ENCODE data around the gene MED25. TPM values are rescaled to one million over a fixed set of nuclear protein-coding genes. Genes with fewer than 3 reads are reported as not detected.

Gene MED25
- polyA plus RNA-seq, 3 donors: 13.9 to 52.9 (median 18.5) TPM

GRCh38 chr19:49852631-49853126, 34.6 kb downstream of the MED25 start:
- Histone ChIP-seq H3K27ac (ENCODE audit: low read depth in 1 of 2, low read length in 2 of 2) (no peak overlapping the region), H3K79me2 (ENCODE audit: insufficient read depth, low read length) (peaks cover 20% of the 10 kb centered on the region), H3K27me3 (ENCODE audit: control insufficient read depth in 2 of 2, insufficient read depth in 2 of 2, low read length in 2 of 2) (peaks cover 7 to 12% of the 10 kb centered on the region in 2 donors), H3K9me3 (replicated peaks in 1 of 2; ENCODE audit: control insufficient read depth in 1 of 2, insufficient read depth in 1 of 2, low read length in 2 of 2) (peaks cover 4% of the 10 kb centered on the region in 2 donors), H4K20me1 (ENCODE audit: insufficient read depth, low read length) (peaks cover 57% of the 10 kb centered on the region), H3K36me3 (replicated peaks in 1 of 2; ENCODE audit: control insufficient read depth in 1 of 2, insufficient read depth in 2 of 2, low read length in 2 of 2) (peaks cover 0 to 12% of the 10 kb centered on the region in 2 donors), H2AFZ (ENCODE audit: insufficient read depth, low read depth, low read length, poor library complexity, severe bottlenecking) (no peak overlapping the region), H3K4me1 (ENCODE audit: control insufficient read depth in 1 of 2, insufficient read depth in 2 of 2, low read length in 2 of 2) (peaks cover 32 to 40% of the 10 kb centered on the region in 2 donors), H3K9ac (ENCODE audit: insufficient read depth, low read length, poor library complexity, severe bottlenecking) (no peak overlapping the region), H3K4me2 (replicated peaks; ENCODE audit: extremely low read depth, low read length, poor library complexity, severe bottlenecking) (peak overlapping the region; percentile 96), H3K4me3 (replicated peaks in 1 of 3; ENCODE audit: low read depth in 2 of 3, low read length in 3 of 3) (peak overlapping the region in 1 of 3 experiments; percentile 99)
- Mint-ChIP-seq H3K4me1 (peaks cover 40% of the 10 kb centered on the region), H3K27ac (no peak overlapping the region), H3K4me3 (peak overlapping the region; percentile 71 to 86), H3K27me3 (ENCODE audit: low read depth in 3 of 3) (peaks cover 15 to 17% (median 15%) of the 10 kb centered on the region in 3 donors), H3K9me3 (peaks cover 4 to 9% (median 8%) of the 10 kb centered on the region in 7 donors), H3K36me3 (peaks cover 9 to 22% of the 10 kb centered on the region in 2 donors)
- DNase-seq: no peak
- no peak for TF ChIP-seq CTCF (IDR thresholded peaks at IDR 0.05)
- intact Hi-C loops (cut with micrococcal nuclease): loop anchor here in 1 of 2 donors (5.0 kb wide), 1 partner anchor 35 kb away; the partner anchor contains the start of gene MED25
- 94% methylated on average over 8 of the region's 14 CpGs for WGBS (ENCODE audit: insufficient coverage)

GRCh38 chr19:49853852-49854377, 35.8 kb downstream of the MED25 start:
- peaks cover 10 to 25% of the 10 kb centered on the region in 2 donors for H3K36me3 ChIP-seq (replicated peaks in 1 of 2; ENCODE audit: control insufficient read depth in 1 of 2, insufficient read depth in 2 of 2, low read length in 2 of 2)

More at GRCh38 chr19:49853852-49854377, 35.8 kb downstream of the MED25 start:
- WGBS (ENCODE audit: insufficient coverage): 98% methylated on average over 5 of the region's 10 CpGs
- Histone ChIP-seq H3K4me3 (replicated peaks in 1 of 3; ENCODE audit: low read depth in 2 of 3, low read length in 3 of 3) (no peak overlapping the region), H3K27me3 (ENCODE audit: control insufficient read depth in 2 of 2, insufficient read depth in 2 of 2, low read length in 2 of 2) (peaks cover 7 to 12% of the 10 kb centered on the region in 2 donors), H3K9ac (ENCODE audit: insufficient read depth, low read length, poor library complexity, severe bottlenecking) (no peak overlapping the region), H4K20me1 (ENCODE audit: insufficient read depth, low read length) (peaks cover 68% of the 10 kb centered on the region), H3K4me2 (replicated peaks; ENCODE audit: extremely low read depth, low read length, poor library complexity, severe bottlenecking) (no peak overlapping the region), H3K4me1 (ENCODE audit: control insufficient read depth in 1 of 2, insufficient read depth in 2 of 2, low read length in 2 of 2) (peaks cover 20 to 29% of the 10 kb centered on the region in 2 donors), H2AFZ (ENCODE audit: insufficient read depth, low read depth, low read length, poor library complexity, severe bottlenecking) (no peak overlapping the region), H3K27ac (ENCODE audit: low read depth in 1 of 2, low read length in 2 of 2) (no peak overlapping the region), H3K79me2 (ENCODE audit: insufficient read depth, low read length) (peaks cover 20% of the 10 kb centered on the region), H3K9me3 (replicated peaks in 1 of 2; ENCODE audit: control insufficient read depth in 1 of 2, insufficient read depth in 1 of 2, low read length in 2 of 2) (peaks cover 4% of the 10 kb centered on the region in 2 donors)
- DNase-seq: no peak
- intact Hi-C loops (cut with micrococcal nuclease): loop anchor here in 1 of 2 donors (5.0 kb wide), 1 partner anchor 37 kb away; the partner anchor contains the start of gene MED25
- H3K4me3 Mint-ChIP-seq: peak overlapping the region in 1 of 2 donors; percentile 16
- peak overlapping the region in 3 of 7 donors; percentile 16 to 74 (median 19) for H3K27ac Mint-ChIP-seq
- peaks cover 17 to 34% of the 10 kb centered on the region in 2 donors for H3K36me3 Mint-ChIP-seq
- peaks cover 30% of the 10 kb centered on the region for H3K4me1 Mint-ChIP-seq
- H3K27me3 Mint-ChIP-seq (ENCODE audit: low read depth in 3 of 3): peaks cover 15 to 16% (median 15%) of the 10 kb centered on the region in 3 donors
- no peak for TF ChIP-seq CTCF (IDR thresholded peaks at IDR 0.05)
- peaks cover 4 to 8% (median 7%) of the 10 kb centered on the region in 7 donors for H3K9me3 Mint-ChIP-seq
